DMS 273 (cell line): ENCODE data around the gene KCNK5.

ENCODE experiments used
- DNase-seq: peaks from one replicate; lab custom pipeline; 2025; ENCODE audit not compliant: unreplicated experiment; lab: John Stamatoyannopoulos, UW

The KCNK5 gene

DNA sequence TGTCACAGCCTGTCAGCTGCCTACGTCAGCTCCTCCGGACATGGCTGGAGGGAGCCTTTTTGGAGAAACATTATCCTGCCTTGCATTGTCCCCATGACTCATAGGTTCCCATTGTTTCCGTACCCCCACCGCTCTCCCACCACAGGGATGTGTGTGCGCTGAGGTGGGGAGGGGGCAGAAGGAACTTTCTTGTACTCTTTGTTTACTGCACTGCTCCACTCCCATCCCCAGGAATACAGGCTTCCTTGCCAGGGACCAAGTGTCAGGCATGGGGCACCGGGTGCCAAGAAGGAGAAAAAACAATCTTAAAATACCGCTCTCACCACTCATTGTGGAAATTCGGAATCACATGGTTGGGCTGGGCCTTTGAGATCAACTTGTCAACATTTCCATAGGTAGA, 51.0 kb downstream of the KCNK5 start:
- no peak for DNase-seq

DNA sequence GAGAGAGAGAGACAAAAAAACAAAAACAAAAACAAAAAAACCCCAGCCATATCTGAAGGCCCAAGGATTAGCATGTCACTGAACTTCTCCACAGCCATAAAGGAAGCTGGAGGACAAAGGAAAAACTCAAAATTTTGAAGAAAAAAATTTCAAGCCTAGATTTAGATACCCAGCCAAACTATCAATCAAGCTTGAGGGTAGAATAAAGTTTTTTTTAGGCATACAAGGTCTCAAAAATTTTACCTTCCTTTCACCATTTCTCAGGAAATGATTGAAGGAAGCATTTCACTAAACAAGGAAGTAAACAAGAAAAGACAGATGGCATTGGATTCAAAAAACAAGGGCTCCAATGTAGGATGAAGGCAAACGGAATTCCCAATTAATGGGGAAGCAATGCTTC, 52.1 kb downstream of the KCNK5 start:
- DNase-seq, result no peak

GRCh38 chr6:39173270-39173669, 56.0 kb downstream of the KCNK5 start:
- DNase-seq, result no peak

DNA sequence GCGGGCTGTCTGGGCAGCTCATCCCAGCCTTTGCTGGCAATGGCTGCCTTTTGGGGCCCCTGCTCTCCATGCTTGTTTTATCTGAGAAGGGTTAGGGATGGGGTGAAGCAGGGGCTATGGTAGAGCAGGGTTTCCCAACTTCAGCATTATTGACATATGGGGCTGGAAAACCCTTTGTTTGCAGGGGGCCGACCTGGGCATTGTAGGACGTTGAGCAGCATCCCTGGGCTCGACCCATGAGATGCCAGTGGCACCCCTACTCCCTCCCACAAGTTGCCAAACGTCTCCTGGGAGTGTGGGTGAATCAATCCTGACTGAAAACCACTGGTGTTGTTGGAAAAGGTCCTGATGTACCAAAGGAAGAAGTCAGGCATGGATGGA, 56.9 kb downstream of the KCNK5 start:
- DNase-seq, result no peak

GRCh38 chr6:39171489-39172376, 57.5 kb downstream of the KCNK5 start:
- no peak for DNase-seq

DNA sequence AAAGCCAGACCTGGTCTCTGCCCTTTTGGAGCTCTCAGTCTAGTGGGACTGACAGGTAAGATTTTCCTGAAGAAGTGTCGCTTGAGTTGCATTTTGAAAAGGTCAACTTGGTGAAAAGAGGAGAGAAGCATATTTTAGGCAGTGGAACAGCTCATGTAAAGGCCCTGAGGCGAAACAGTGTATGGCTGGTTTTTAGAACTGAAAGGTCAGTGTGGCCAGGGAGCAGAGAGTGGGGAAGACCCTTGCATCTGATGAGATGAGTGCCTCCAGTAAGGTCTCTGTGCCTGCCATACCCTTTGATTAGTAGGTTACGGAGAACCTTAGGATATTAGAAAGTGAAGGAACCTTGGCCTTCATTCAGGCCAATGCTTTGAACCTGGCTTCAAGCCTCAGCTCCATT, 58.4 kb downstream of the KCNK5 start:
- DNase-seq, result no peak

DNA sequence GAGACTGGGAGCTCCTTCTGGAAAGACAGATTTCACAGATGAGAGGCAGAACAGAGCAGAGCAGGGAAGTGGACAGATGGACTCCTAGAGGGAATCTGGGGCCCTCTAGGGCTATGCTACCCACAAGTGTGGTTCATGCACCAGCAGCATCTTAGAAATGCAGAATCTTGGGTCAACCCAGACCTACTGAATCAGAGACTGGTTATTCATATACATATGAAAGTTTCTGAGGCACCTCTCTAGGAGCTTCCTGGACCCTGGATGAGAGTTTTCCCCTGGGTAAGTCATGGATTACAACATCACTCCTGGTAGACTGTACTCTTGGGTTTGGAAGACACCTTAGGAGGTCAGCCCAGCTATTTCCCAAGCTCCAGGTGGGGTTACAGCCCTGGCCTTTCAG, 58.9 kb downstream of the KCNK5 start:
- no peak for DNase-seq

GRCh38 chr6:39169448-39170344, 59.6 kb downstream of the KCNK5 start:
- DNase-seq, result no peak

- DNase-seq, result no peak
These were observed 61.2 kb downstream of the KCNK5 start for GRCh38 chr6:39167866-39168625.

DNA sequence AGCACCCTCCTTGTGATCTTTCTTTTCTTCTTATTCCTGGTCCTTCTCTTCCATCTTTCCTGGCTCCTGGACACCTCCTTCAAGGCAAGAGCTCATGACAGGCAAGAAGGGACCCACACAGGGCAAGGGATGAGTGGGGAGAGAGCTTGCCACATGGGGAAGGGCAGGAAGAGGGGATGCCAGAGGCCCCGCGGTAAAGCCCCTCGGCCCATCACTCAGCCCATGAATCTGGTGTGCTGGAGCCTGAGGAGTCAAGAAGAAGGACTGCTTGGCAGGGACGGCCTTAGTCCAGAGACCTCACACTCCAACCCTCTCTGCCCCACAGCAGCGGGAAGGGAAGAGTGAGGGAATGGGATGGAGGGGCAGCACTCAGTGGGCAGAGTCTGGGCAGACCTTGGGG, 62.0 kb downstream of the KCNK5 start:
- DNase-seq, result no peak

DNA sequence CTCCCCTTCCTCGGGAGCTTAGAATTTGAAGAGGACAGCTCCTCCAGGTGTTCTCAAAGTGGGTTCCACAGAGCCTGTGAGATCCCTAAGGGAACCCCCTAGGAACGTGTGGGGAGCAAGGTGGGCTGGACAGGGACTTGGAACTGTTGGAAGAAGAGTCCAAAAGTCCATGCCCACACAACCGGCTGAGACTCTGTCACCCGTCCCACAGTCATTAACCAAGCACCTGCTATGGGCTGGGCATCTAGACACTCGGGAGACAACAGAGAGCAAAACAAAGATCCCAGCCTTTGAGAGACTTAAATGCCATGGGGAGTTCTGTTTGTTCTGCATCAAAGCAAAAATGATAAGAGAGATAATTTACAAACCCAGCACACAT, 62.4 kb downstream of the KCNK5 start:
- DNase-seq, result no peak

DNA sequence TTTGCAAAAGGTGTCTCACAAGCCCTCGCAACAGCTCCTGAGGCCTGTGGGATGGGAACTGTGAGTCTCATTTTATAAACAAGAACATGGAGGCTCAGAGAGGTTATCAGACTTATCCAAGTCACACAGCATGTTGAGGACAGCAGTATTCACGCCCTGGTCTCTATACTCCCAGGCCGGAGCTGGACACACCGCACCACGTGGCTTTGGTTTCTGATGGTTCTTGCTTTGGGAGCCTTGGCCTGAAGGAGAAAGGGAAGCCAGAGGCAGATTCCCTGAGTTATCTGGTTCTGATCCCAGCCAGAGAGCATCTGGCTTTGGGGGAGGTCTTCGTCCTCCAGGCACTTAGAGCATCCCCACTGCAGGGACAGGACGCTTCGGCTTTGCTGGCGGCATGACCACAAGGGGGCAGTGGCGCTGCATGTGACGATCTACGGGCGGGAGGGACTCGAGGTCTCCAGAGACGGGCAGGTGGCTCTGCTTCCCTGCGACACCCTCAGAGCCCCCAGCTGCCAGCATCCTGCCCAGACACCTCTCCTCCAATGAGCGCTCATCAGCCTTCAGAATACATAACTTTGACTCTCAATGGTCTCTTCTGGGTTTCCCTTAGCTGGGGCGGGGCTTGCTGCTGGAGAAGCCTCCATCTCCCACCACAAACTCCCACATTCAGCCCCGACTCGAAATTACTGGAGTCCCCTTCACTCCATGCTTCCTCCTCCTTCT, 62.9 kb downstream of the KCNK5 start:
- DNase-seq, result peak; percentile 90

DNA sequence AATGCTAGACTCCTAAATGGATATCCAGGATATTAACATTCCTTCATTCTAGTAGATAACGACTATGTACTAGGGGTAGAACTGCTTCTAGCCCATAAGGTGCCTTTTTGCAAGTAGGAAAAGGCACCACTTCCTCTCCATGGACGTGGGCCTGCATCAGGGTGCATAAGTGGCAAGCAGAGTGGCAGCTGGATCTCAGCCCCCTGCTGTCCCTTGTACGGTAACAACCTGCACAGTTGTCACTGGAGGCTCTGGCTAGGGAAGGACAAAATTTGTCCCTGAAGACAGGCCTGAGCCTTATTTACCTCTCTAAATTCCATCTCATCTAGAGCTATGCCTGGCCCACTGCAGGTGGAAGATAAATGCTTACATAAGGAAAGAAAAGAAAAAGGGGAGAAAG, 71.8 kb downstream of the KCNK5 start:
- DNase-seq, result no peak

DNA sequence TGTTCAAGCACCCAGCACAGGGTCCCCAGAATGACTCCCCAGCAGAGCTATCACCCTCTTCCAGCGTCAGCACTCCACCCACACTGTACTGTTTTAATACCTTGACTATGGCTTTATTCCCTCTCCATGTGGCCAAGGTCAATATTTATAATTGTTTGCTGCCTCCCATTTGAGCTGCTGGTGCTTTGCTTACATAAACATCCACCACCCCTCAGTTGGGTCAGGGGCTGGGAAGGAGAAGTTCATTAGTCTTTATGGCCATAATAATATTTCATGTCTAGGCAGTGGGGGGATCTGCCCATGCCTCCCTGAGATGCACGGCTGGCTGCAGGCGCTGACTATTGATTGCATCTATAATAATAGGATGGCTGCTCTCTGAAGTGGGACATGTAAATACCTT, 72.5 kb downstream of the KCNK5 start:
- no peak for DNase-seq

DNA sequence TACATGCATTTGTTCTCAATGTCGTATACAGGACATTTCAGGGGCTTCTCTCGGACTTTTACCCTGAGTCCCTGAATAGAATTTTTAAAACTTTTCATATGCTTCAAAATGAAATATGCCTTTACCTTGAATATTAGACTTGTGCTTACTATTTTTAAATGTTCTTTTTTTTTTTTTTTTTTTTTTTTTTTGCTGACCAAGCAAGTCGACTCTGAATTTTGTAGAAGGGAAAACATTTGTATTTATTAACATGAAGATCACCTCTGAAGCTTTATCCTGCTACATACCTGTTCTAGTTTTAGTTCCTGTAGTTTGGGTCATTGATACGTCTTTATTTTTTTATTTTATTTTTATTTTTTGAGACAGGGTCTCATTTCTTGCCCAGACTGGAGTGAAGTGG, 74.6 kb downstream of the KCNK5 start:
- no peak for DNase-seq

DNA sequence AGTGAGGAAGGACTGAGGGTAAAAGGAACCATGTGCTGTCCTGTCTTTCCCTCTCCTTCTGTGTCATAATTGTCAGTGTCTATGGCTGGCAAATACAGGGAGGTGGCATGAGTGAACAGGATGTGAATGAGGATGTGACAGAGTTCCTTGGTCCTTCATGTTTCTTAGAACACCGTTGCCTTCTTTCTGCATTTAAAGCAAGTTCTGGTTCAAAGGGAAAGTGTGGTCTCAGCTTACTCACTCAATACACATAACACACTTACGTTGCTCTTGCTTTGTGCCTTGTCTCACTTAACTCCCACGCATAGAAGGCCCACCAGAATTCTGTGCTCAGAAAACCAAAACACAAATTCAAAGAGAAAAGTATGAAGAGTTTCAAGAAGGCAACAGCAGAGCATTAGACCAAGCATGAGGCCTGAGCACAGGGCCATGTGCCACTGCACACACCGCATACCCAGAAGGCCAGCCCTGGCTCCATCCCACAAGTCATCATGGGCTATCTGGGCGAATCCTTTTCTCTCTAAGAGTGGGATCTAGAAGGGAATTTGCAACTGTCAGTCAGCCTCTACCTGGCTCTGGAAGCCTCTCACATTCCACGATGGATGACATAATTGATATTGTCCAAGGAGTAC, 75.4 kb downstream of the KCNK5 start:
- no peak for DNase-seq

GRCh38 chr6:39152262-39152661, 77.0 kb downstream of the KCNK5 start:
- peak; percentile 11 for DNase-seq

DNA sequence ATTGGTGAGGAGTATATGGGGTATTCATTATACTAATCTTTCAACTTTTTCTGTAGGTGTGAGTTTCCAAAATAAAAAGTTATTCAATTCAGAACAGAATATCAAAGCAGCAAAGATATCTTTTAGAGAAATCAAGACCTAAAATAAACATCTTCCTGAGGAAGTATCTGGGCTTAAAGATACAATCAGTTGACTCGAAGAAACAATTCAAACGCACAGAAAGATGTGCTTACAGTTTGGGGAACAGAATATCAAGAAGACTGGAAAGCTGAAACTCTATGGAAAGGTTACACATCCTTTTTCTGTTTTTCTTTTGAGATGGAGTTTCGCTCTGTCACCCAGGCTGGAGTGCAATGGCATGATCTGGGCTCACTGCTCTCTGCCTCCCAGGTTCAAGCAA, 78.1 kb downstream of the KCNK5 start:
- DNase-seq, result no peak

GRCh38 chr6:39144481-39145173, 84.6 kb downstream of the KCNK5 start:
- DNase-seq, result no peak
